H1 (cell line): ENCODE measurements around the gene LRRC61. TPM values are rescaled to one million over a fixed set of nuclear protein-coding genes. Genes with fewer than 3 reads are reported as not detected.

ENCODE experiments used
- CTCF ChIA-PET: fragments of 300-600 bp; sonication (Branson Sonifier 250); formaldehyde crosslinking; loops from one replicate; lab custom pipeline; 2021; ENCODE audit not compliant: partially characterized antibody; lab: Charles Lee
- POLR2A ChIA-PET: fragments of 300-600 bp; sonication (Branson Sonifier 250); formaldehyde crosslinking; loops from one replicate; lab custom pipeline; 2021; ENCODE audit warnings: inconsistent platforms; ENCODE audit not compliant: partially characterized antibody; lab: Charles Lee
- DNase-seq, 2 experiments: peaks; one replicate each; pipeline versions ENCODE4 v3.0.0 to v3.0.0-alpha.2; 2010 to 2022; ENCODE audit warnings: low spot score in 2 of 2, low read depth in 1 of 2, mixed read lengths in 1 of 2
- FAIRE-seq: peaks from 2 replicates; lab custom pipeline; 2011; peaks lifted over from hg19 to GRCh38; lab: Jason Lieb, UNC
- H2AFZ ChIP-seq: 2 replicates; pipeline ENCODE4 v1.8.1; 2012; ENCODE audit warnings: low read length, inconsistent platforms
- H2AK5ac ChIP-seq: 2 replicates; pipeline ENCODE4 v1.6.1; 2013; ENCODE audit warnings: low read depth, low read length
- H2BK120ac ChIP-seq: replicated peaks from 2 replicates; pipeline ENCODE3; 2013; ENCODE audit warnings: low read depth, low read length, inconsistent platforms
- H2BK12ac ChIP-seq: 2 replicates; pipeline ENCODE4 v1.6.1; 2013; ENCODE audit warnings: low read depth, low read length
- H2BK15ac ChIP-seq: 2 replicates; pipeline ENCODE4 v1.6.1; 2013; ENCODE audit warnings: low read length
- H2BK20ac ChIP-seq: 2 replicates; pipeline ENCODE4 v1.6.1; 2013; ENCODE audit warnings: low read length
- H2BK5ac ChIP-seq: 2 replicates; pipeline ENCODE4 v1.6.1; 2013; ENCODE audit warnings: low read depth, low read length
- H3K14ac ChIP-seq: 2 replicates; pipeline ENCODE4 v1.6.1; 2013; ENCODE audit warnings: inconsistent platforms; ENCODE audit not compliant: insufficient read length
- H3K18ac ChIP-seq: 2 replicates; pipeline ENCODE4 v1.6.1; 2013; ENCODE audit warnings: low read length; ENCODE audit errors: extremely low read depth
- H3K23ac ChIP-seq: 2 replicates; pipeline ENCODE4 v1.6.1; 2013; ENCODE audit warnings: inconsistent platforms; ENCODE audit not compliant: insufficient read length
- H3K23me2 ChIP-seq: 2 replicates; pipeline ENCODE4 v1.6.1; 2013; ENCODE audit warnings: low read depth, low read length
- H3K27ac ChIP-seq: 2 replicates; pipeline ENCODE4 v1.6.1; 2011; ENCODE audit warnings: low read depth, low read length, inconsistent platforms
- H3K27me3 ChIP-seq, 4 experiments: replicated peaks in 1 of 4; 1 replicate in 1 of 4; 2 replicates in 3 of 4; pipeline versions ENCODE4 v1.6.1 to v1.8.1; 2011 to 2013; ENCODE audit warnings: low read length in 3 of 4, mild to moderate bottlenecking in 3 of 4, inconsistent platforms in 2 of 4, mixed read lengths in 2 of 4, moderate library complexity in 1 of 4; ENCODE audit not compliant: control insufficient read depth in 3 of 4, insufficient read depth in 3 of 4; ENCODE audit errors: extremely low read depth in 1 of 4
- H3K36me3 ChIP-seq, 4 experiments: 2 replicates each; pipeline versions ENCODE4 v1.6.1 to v1.8.1; 2011 to 2013; ENCODE audit warnings: mild to moderate bottlenecking in 4 of 4, low read length in 3 of 4, moderate library complexity in 2 of 4, control low read depth in 1 of 4, inconsistent platforms in 1 of 4; ENCODE audit not compliant: insufficient read depth in 4 of 4, control insufficient read depth in 2 of 4
- H3K4ac ChIP-seq: replicated peaks from 2 replicates; pipeline ENCODE3; 2013; ENCODE audit warnings: low read length, low read depth, mixed read lengths, inconsistent platforms; ENCODE audit not compliant: insufficient read length
- H3K4me1 ChIP-seq, 4 experiments: replicated peaks in 1 of 4; 1 replicate in 1 of 4; 2 replicates in 3 of 4; pipeline versions ENCODE4 v1.6.1 to v1.8.1; 2011 to 2013; ENCODE audit warnings: low read length in 3 of 4, inconsistent platforms in 2 of 4, mixed read lengths in 1 of 4; ENCODE audit not compliant: insufficient read depth in 4 of 4, control insufficient read depth in 3 of 4
- H3K4me2 ChIP-seq, 2 experiments: 2 replicates each; pipeline versions ENCODE4 v1.6.1 to v1.8.1; 2011 to 2013; ENCODE audit warnings: low read depth in 2 of 2, low read length in 2 of 2, control low read depth in 1 of 2, inconsistent platforms in 1 of 2, mild to moderate bottlenecking in 1 of 2; ENCODE audit not compliant: insufficient read depth in 1 of 2
- H3K4me3 ChIP-seq, 4 experiments: fragments of 200-600, 300-600 bp in 1 of 4; sonication (generic), shearing (Covaris generic), sonication (Bioruptor Twin) in 1 of 4; 2 replicates each; pipeline versions ENCODE4 v1.5.1 to v1.8.1; 2011 to 2016; ENCODE audit warnings: low read length in 4 of 4, low read depth in 3 of 4, control low read depth in 2 of 4, inconsistent platforms in 2 of 4, mild to moderate bottlenecking in 2 of 4, mixed read lengths in 1 of 4, moderate library complexity in 1 of 4; ENCODE audit not compliant: insufficient read depth in 2 of 4; ENCODE audit errors: extremely low read depth in 1 of 4
- H3K56ac ChIP-seq: replicated peaks from 2 replicates; pipeline ENCODE3; 2013; ENCODE audit warnings: low read depth, mild to moderate bottlenecking, mixed read lengths, low read length, inconsistent platforms; ENCODE audit not compliant: insufficient read length
- H3K79me1 ChIP-seq: 2 replicates; pipeline ENCODE4 v1.6.1; 2013; ENCODE audit warnings: low read depth, low read length, control low read depth
- H3K79me2 ChIP-seq, 2 experiments: 2 replicates each; pipeline versions ENCODE4 v1.6.1 to v1.8.1; 2012 to 2013; ENCODE audit warnings: low read length in 2 of 2, mild to moderate bottlenecking in 2 of 2, inconsistent platforms in 1 of 2; ENCODE audit not compliant: insufficient read depth in 2 of 2, control insufficient read depth in 1 of 2
- H3K9ac ChIP-seq, 4 experiments: replicated peaks in 1 of 4; 1 replicate in 1 of 4; 2 replicates in 3 of 4; pipeline versions ENCODE4 v1.6.1 to v1.8.1; 2011 to 2013; ENCODE audit warnings: low read depth in 3 of 4, low read length in 3 of 4, control low read depth in 2 of 4, mild to moderate bottlenecking in 2 of 4, moderate library complexity in 2 of 4, inconsistent platforms in 1 of 4; ENCODE audit errors: extremely low read depth in 1 of 4
- H3K9me3 ChIP-seq, 2 experiments: 2 replicates each; pipeline versions ENCODE4 v1.6.1 to v1.8.1; 2012 to 2013; ENCODE audit warnings: mild to moderate bottlenecking in 2 of 2, moderate library complexity in 2 of 2, control low read depth in 1 of 2, inconsistent platforms in 1 of 2, low read depth in 1 of 2, low read length in 1 of 2, mixed read lengths in 1 of 2; ENCODE audit not compliant: insufficient read depth in 2 of 2
- H4K20me1 ChIP-seq, 2 experiments: replicated peaks in 1 of 2; 2 replicates each; pipeline versions ENCODE3 to v1.8.1; 2011 to 2013; ENCODE audit warnings: inconsistent platforms in 2 of 2, low read length in 2 of 2, mild to moderate bottlenecking in 1 of 2; ENCODE audit not compliant: insufficient read depth in 2 of 2, control insufficient read depth in 1 of 2
- H4K5ac ChIP-seq: 2 replicates; pipeline ENCODE4 v1.6.1; 2013; ENCODE audit warnings: low read length, low read depth, mixed read lengths, inconsistent platforms; ENCODE audit not compliant: insufficient read length
- H4K8ac ChIP-seq: 2 replicates; pipeline ENCODE4 v1.8.0; 2013; ENCODE audit warnings: mild to moderate bottlenecking, moderate library complexity, low read length, inconsistent platforms; ENCODE audit not compliant: insufficient read depth; ENCODE audit errors: extremely low read depth
- H4K91ac ChIP-seq: replicated peaks from 2 replicates; pipeline ENCODE3; 2013; ENCODE audit warnings: low read length, mixed read lengths, inconsistent platforms; ENCODE audit not compliant: insufficient read length
- BACH1 ChIP-seq: IDR thresholded peaks from 2 replicates; pipeline ENCODE4 v1.6.1; 2012; ENCODE audit warnings: low read length, improper control_type of control experiment
- GTF2F1 ChIP-seq: IDR thresholded peaks from 2 replicates; pipeline ENCODE4 v1.6.1; 2012; ENCODE audit warnings: low read depth, low read length, improper control_type of control experiment, borderline replicate concordance
- MAFK ChIP-seq: IDR thresholded peaks from 2 replicates; pipeline ENCODE4 v1.6.1; 2012; ENCODE audit warnings: low read depth, mild to moderate bottlenecking, improper control_type of control experiment, low read length
- MAX ChIP-seq: IDR thresholded peaks from 2 replicates; pipeline ENCODE4 v1.6.1; 2012; ENCODE audit warnings: inconsistent platforms
- RFX5 ChIP-seq: IDR thresholded peaks from 2 replicates; pipeline ENCODE4 v1.6.1; 2011; ENCODE audit warnings: low read depth, low read length, improper control_type of control experiment, borderline replicate concordance
- RXRA ChIP-seq: IDR thresholded peaks from 2 replicates; pipeline ENCODE4 v1.6.1; 2011; ENCODE audit warnings: low read depth, mild to moderate bottlenecking, low read length, moderate library complexity; ENCODE audit not compliant: insufficient read depth
- SIN3A ChIP-seq, 2 experiments: IDR thresholded peaks in 1 of 2; conservative IDR thresholded peaks in 1 of 2; 2 replicates each; pipeline ENCODE4 v1.6.1; 2011 to 2012; ENCODE audit warnings: low read length in 2 of 2, improper control_type of control experiment in 1 of 2, low read depth in 1 of 2, mild to moderate bottlenecking in 1 of 2
- SIX5 ChIP-seq: IDR thresholded peaks from 2 replicates; pipeline ENCODE4 v1.6.1; 2011; ENCODE audit warnings: mild to moderate bottlenecking, low read depth, low read length
- SP4 ChIP-seq: IDR thresholded peaks from 2 replicates; pipeline ENCODE4 v1.6.1; 2012; ENCODE audit warnings: low read length, inconsistent platforms
- SRF ChIP-seq: IDR thresholded peaks from 2 replicates; pipeline ENCODE4 v1.6.1; 2011; ENCODE audit warnings: mild to moderate bottlenecking, low read depth, low read length, moderate library complexity
- TAF7 ChIP-seq: optimal IDR thresholded peaks from 2 replicates; pipeline ENCODE3; 2011; ENCODE audit warnings: low read depth, mild to moderate bottlenecking, inconsistent platforms, low read length, moderate library complexity, borderline replicate concordance
- TBP ChIP-seq: IDR thresholded peaks from 2 replicates; pipeline ENCODE4 v1.6.1; 2011; ENCODE audit warnings: low read depth, low read length, improper control_type of control experiment
- WGBS, 2 experiments: shearing (Covaris generic) in 1 of 2; methylation state at CpG; one replicate each; pipeline versions ENCODE4 v1.1.6 to v1.1.7; 2013 to 2015; ENCODE audit warnings: low lambda C conversion rate in 2 of 2, mixed read lengths in 2 of 2, inconsistent platforms in 1 of 2, low coverage in 1 of 2, missing lambda C conversion rate in 1 of 2; ENCODE audit not compliant: insufficient replicate concordance in 2 of 2, insufficient coverage in 1 of 2, insufficient read length in 1 of 2; ENCODE audit errors: extremely low coverage in 1 of 2, missing lambda C conversion rate in 1 of 2; 5-methylcytosine and 5-hydroxymethylcytosine counted together
- polyA plus RNA-seq, 7 experiments: library from polyadenylated mRNA; depleted of rRNA in 3 of 7; stranded (reverse) in 5 of 7; unstranded in 2 of 7; fragments of >200 nt in 5 of 7; fragments of 200-250 nt in 2 of 7; gene quantifications; 1 replicate in 5 of 7; 2 replicates in 1 of 7; 4 replicates in 1 of 7; pipeline versions ENCODE4 v1.2.1 to v1.2.3, GENCODE V29; 2011 to 2013; ENCODE audit warnings: missing spikeins in 2 of 7, mixed read lengths in 2 of 7
- total RNA-seq: library from RNA; stranded (reverse); fragmentation: NEBNext Ultra II Directional; extraction: Animal tissue kit (Norgen Biotek cat#: 25700); gene quantifications from 2 replicates; pipeline ENCODE4 v1.2.1, GENCODE V29; 2021

The LRRC61 gene
- total and polyA plus RNA-seq, 2 of the 8 experiments (the other 6 are each of a cell fraction or from before 2014, with no cell fraction given): 0.73 to 44.8 TPM

GRCh38 chr7:150370612-150371071 lies 47.5 kb downstream of the LRRC61 start:
- peaks cover 2 to 15% of the 10 kb centered on the region in 2 experiments for H4K20me1 ChIP-seq
- H2BK12ac ChIP-seq: no peak overlapping the region; the same call in 1 of the 2 replicates
- H3K23me2 ChIP-seq: peaks cover 11% of the 10 kb centered on the region; the same call in 1 of the 2 replicates
- H3K79me1 ChIP-seq: peaks cover 18% of the 10 kb centered on the region
- no peak overlapping the region for H3K18ac ChIP-seq
- H4K8ac ChIP-seq: no peak overlapping the region
- H2AK5ac ChIP-seq: peak overlapping the region; percentile 89
- H2BK15ac ChIP-seq: 0 out of 2 replicates have a peak overlapping the region, but pooled peaks have one; percentile 84
- peaks cover 2 to 26% (median 11%) of the 10 kb centered on the region in 4 experiments for H3K4me1 ChIP-seq
- H3K27ac ChIP-seq: peak overlapping the region; percentile 95; the same call in 1 of the 2 replicates
- no peak overlapping the region for H2BK20ac ChIP-seq
- H3K79me2 ChIP-seq: peaks cover 7 to 54% of the 10 kb centered on the region in 2 experiments; a peak in 3 of 4 replicates
- H3K9me3 ChIP-seq: no peaks in the 10 kb centered on the region
- FAIRE-seq (no peak), DNase-seq (no peak)
- H4K5ac ChIP-seq: no peak overlapping the region
- no peak overlapping the region for H3K56ac ChIP-seq
- ChIA-PET CTCF (interaction anchor here (0.6 to 5.6 kb wide), 11 partner anchors 9 to 85 kb away, joined by 3 to 32 read pairs (median 4); no protein-coding TSS in a partner anchor), POLR2A (interaction anchor here (1.0 to 8.6 kb wide), 14 partner anchors 9 to 444 kb away, joined by 3 to 230 read pairs (median 16); partner anchors contain the start of gene RARRES2)
- 93% methylated on average over 3 of the region's 3 CpGs; no CpG with 5 or more reads in 1 of the 2 experiments for WGBS, 2 experiments
- peaks cover 16 to 49% (median 31%) of the 10 kb centered on the region in 4 experiments for H3K36me3 ChIP-seq
- H3K4me3 ChIP-seq: peak overlapping the region in 1 of 4 experiments; percentile 69; a peak in 1 of 8 replicates
- H2BK5ac ChIP-seq: no peak overlapping the region
- no peak overlapping the region for H3K14ac ChIP-seq
- TF ChIP-seq GTF2F1 (no peak), BACH1 (no peak), RFX5 (no peak), RXRA (no peak), SP4 (no peak), MAFK (no peak), MAX (no peak), SRF (no peak), TAF7 (no peak), SIX5 (no peak), SIN3A (conservative IDR thresholded peaks at IDR 0.05 in 1 of 2, IDR thresholded peaks at IDR 0.05 in 1 of 2; ENCODE audit: low read depth in 1 of 2, low read length in 2 of 2) (no peak), TBP (no peak)
- H3K27me3 ChIP-seq: no peaks in the 10 kb centered on the region
- no peak overlapping the region for H2AFZ ChIP-seq
- H3K9ac ChIP-seq: no peak overlapping the region; a peak in 2 of 7 replicates
- no peak overlapping the region for H3K4ac ChIP-seq
- H4K91ac ChIP-seq: peak overlapping the region; percentile 30
- H3K4me2 ChIP-seq: peak overlapping the region; percentile 92 to 99; a peak in 2 of 4 replicates
- H3K23ac ChIP-seq: no peak overlapping the region
- no peak overlapping the region for H2BK120ac ChIP-seq
